IPS-18c (cell line): ENCODE results near the gene PKD2.

Experiments used
- H3K4me3 ChIP-seq: 2 replicates; pipeline ENCODE4 v1.7.0; 2013; ENCODE audit warnings: low read depth, mild to moderate bottlenecking, low read length, moderate library complexity; ENCODE audit not compliant: insufficient read depth
- H3K9me3 ChIP-seq: one replicate; pipeline ENCODE4 v1.6.1; 2013; ENCODE audit warnings: mild to moderate bottlenecking, low read length, moderate library complexity; ENCODE audit not compliant: control insufficient read depth, insufficient read depth

PKD2 gene

GRCh38 chr4:88007304-88008121 is at the start of gene PKD2:
PKD2 (plus strand) TSS chr4:88007635; CDS start chr4:88007734, 99 bp downstream.
- Histone ChIP-seq H3K4me3 (peak within 1 kb of the TSS; percentile 87), H3K9me3 (no peaks in the 10 kb centered on the region)

GRCh38 chr4:87961993-87962392 is 45.4 kb upstream of the PKD2 start:
- no peak overlapping the region for H3K4me3 ChIP-seq
- no peaks in the 10 kb centered on the region for H3K9me3 ChIP-seq

GRCh38 chr4:87962398-87963146 is 44.9 kb upstream of the PKD2 start:
- H3K9me3 ChIP-seq, result no peaks in the 10 kb centered on the region
- H3K4me3 ChIP-seq, result no peak overlapping the region

GRCh38 chr4:87965501-87965975 is 41.9 kb upstream of the PKD2 start:
- Histone ChIP-seq H3K9me3 (no peaks in the 10 kb centered on the region), H3K4me3 (no peak overlapping the region)

GRCh38 chr4:87966095-87966496 is 41.3 kb upstream of the PKD2 start:
- no peaks in the 10 kb centered on the region for H3K9me3 ChIP-seq
- H3K4me3 ChIP-seq, result no peak overlapping the region

GRCh38 chr4:87967193-87967592 is 40.2 kb upstream of the PKD2 start:
- no peaks in the 10 kb centered on the region for H3K9me3 ChIP-seq
- H3K4me3 ChIP-seq, result no peak overlapping the region

GRCh38 chr4:87970121-87970520 is 37.3 kb upstream of the PKD2 start:
- no peaks in the 10 kb centered on the region for H3K9me3 ChIP-seq
- no peak overlapping the region for H3K4me3 ChIP-seq

- no peaks in the 10 kb centered on the region for H3K9me3 ChIP-seq
- H3K4me3 ChIP-seq, result no peak overlapping the region
Observed at GRCh38 chr4:87971866-87972265, 35.6 kb upstream of the PKD2 start.

- Histone ChIP-seq H3K4me3 (no peak overlapping the region; the same call in 1 of the 2 replicates), H3K9me3 (no peaks in the 10 kb centered on the region)
Observed at GRCh38 chr4:87973283-87974169, 33.9 kb upstream of the PKD2 start.

- Histone ChIP-seq H3K4me3 (no peak overlapping the region), H3K9me3 (no peaks in the 10 kb centered on the region)
Observed at GRCh38 chr4:87974856-87975462, 32.5 kb upstream of the PKD2 start.

- no peak within 1 kb of the TSS for H3K4me3 ChIP-seq
- no peaks in the 10 kb centered on the region for H3K9me3 ChIP-seq
Observed at GRCh38 chr4:87975466-87975865, 32.0 kb upstream of the PKD2 start, which contains the start of gene SPP1. SPP1 (plus strand) TSS chr4:87975714; CDS start chr4:87976896, 1,182 bp downstream.

GRCh38 chr4:87977521-87978278 is 29.7 kb upstream of the PKD2 start:
- Histone ChIP-seq H3K4me3 (no peak overlapping the region), H3K9me3 (no peaks in the 10 kb centered on the region)

GRCh38 chr4:87978681-87979080 is 28.8 kb upstream of the PKD2 start:
- no peak overlapping the region for H3K4me3 ChIP-seq
- no peaks in the 10 kb centered on the region for H3K9me3 ChIP-seq

- Histone ChIP-seq H3K4me3 (no peak overlapping the region), H3K9me3 (no peaks in the 10 kb centered on the region)
Observed at GRCh38 chr4:87979810-87980209, 27.6 kb upstream of the PKD2 start.

GRCh38 chr4:87981486-87981885 is 25.9 kb upstream of the PKD2 start:
- Histone ChIP-seq H3K4me3 (no peak overlapping the region), H3K9me3 (no peaks in the 10 kb centered on the region)

GRCh38 chr4:87982036-87982435 is 25.4 kb upstream of the PKD2 start:
- Histone ChIP-seq H3K9me3 (no peaks in the 10 kb centered on the region), H3K4me3 (no peak overlapping the region)
